ENCODE data around the gene PPM1H.

DNA sequence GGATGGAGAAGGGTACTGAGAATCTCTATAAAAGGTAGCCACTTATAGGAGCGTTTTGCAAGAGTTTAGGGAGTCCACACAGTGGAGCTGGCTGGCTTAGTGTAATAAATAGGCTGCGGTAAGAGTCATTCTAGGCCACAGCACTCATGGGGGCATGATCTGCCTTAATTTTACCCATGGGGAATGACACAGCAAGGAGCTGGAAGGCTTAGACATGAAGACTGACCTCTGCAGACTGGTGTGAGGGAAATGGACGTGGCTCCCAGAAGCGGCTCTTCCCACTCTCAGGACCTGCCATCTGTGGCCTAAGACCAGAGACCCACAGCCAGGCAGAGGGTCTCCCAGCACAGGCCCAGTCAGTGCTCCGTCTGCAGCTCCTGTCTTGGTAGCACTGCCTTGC lies 173.3 kb downstream of the PPM1H start:
- TF ChIP-seq, protein P1, sequence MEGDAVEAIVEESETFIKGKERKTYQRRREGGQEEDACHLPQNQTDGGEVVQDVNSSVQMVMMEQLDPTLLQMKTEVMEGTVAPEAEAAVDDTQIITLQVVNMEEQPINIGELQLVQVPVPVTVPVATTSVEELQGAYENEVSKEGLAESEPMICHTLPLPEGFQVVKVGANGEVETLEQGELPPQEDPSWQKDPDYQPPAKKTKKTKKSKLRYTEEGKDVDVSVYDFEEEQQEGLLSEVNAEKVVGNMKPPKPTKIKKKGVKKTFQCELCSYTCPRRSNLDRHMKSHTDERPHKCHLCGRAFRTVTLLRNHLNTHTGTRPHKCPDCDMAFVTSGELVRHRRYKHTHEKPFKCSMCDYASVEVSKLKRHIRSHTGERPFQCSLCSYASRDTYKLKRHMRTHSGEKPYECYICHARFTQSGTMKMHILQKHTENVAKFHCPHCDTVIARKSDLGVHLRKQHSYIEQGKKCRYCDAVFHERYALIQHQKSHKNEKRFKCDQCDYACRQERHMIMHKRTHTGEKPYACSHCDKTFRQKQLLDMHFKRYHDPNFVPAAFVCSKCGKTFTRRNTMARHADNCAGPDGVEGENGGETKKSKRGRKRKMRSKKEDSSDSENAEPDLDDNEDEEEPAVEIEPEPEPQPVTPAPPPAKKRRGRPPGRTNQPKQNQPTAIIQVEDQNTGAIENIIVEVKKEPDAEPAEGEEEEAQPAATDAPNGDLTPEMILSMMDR (IDR thresholded peaks at IDR 0.05; ENCODE audit: borderline replicate concordance, extremely low read depth, low read length, poor library complexity, severe bottlenecking), result no peak
- no peak for TF ChIP-seq EZH2 (IDR thresholded peaks at IDR 0.05; ENCODE audit: borderline replicate concordance, low read depth, low read length, severe bottlenecking)
